ENCODE data around the gene MT3. TPM values are rescaled to one million over a fixed set of nuclear protein-coding genes. Genes with fewer than 3 reads are reported as not detected.

MT3 gene
- total and polyA plus RNA-seq, 2 of the 13 experiments (the other 11 are each of a cell fraction or from before 2014, with no cell fraction given), result not detected

DNA sequence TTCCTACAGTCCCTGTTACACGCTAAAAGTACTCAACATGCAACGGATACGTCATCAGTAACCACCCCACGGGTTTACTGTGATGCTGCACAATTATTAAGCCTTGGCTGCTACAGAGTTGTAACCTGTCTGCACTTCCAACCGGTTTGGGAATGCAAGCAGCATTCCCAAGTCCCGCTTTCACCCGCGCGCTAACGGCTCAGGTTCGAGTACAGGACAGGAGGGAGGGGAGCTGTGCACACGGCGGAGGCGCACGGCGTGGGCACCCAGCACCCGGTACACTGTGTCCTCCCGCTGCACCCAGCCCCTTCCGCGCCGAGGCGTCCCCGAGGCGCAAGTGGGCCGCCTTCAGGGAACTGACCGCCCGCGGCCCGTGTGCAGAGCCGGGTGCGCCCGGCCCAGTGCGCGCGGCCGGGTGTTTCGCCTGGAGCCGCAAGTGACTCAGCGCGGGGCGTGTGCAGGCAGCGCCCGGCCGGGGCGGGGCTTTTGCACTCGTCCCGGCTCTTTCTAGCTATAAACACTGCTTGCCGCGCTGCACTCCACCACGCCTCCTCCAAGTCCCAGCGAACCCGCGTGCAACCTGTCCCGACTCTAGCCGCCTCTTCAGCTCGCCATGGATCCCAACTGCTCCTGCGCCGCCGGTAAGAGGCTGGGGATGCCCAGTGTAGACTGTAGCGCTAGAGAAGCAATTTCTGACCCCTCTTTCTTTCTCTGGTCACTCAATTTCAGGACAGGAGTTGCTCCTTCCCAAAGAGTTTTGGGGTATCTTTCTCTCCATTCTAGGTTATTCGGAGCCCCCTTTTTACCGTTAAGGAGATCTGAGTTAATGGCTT, 18.9 kb downstream of the MT3 start, which contains the start of gene MT2A (continued):
- TF ChIP-seq, protein P1, sequence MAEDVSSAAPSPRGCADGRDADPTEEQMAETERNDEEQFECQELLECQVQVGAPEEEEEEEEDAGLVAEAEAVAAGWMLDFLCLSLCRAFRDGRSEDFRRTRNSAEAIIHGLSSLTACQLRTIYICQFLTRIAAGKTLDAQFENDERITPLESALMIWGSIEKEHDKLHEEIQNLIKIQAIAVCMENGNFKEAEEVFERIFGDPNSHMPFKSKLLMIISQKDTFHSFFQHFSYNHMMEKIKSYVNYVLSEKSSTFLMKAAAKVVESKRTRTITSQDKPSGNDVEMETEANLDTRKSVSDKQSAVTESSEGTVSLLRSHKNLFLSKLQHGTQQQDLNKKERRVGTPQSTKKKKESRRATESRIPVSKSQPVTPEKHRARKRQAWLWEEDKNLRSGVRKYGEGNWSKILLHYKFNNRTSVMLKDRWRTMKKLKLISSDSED (CRISPR knock-in tag; IDR thresholded peaks at IDR 0.05), result no peak
- TF ChIP-seq ZNF101 (CRISPR knock-in tag; IDR thresholded peaks at IDR 0.05; ENCODE audit: borderline replicate concordance, low read depth) (no peak), ZZZ3 (CRISPR knock-in tag; IDR thresholded peaks at IDR 0.05; ENCODE audit: borderline replicate concordance) (no peak; the same call in 1 of the 2 replicates), NR1H2 (CRISPR knock-in tag; IDR thresholded peaks at IDR 0.05; ENCODE audit: borderline replicate concordance, low read depth) (no peak), RBM22 (optimal IDR thresholded peaks at IDR 0.05; ENCODE audit: low read length) (peak; percentile 9), ZSCAN20 (CRISPR knock-in tag; IDR thresholded peaks at IDR 0.05; ENCODE audit: borderline replicate concordance) (peak; percentile 91; the same call in 1 of the 2 replicates), FOXP1 (IDR thresholded peaks at IDR 0.05) (no peak), FOXP1 (CRISPR knock-in tag; IDR thresholded peaks at IDR 0.05) (peak; percentile 38; the same call in 1 of the 2 replicates), PHF21A (CRISPR knock-in tag; IDR thresholded peaks at IDR 0.05) (peak; percentile 94), FOXK2 (IDR thresholded peaks at IDR 0.05) (peak; percentile 72), CREM (IDR thresholded peaks at IDR 0.05) (no peak), CREM (CRISPR knock-in tag; IDR thresholded peaks at IDR 0.05) (no peak), IKZF4 (CRISPR knock-in tag; IDR thresholded peaks at IDR 0.05; ENCODE audit: borderline replicate concordance, low read depth, not compliant biosample characterization) (no peak), ZNF598 (CRISPR knock-in tag; IDR thresholded peaks at IDR 0.05; ENCODE audit: borderline replicate concordance) (peak; percentile 53; the same call in 1 of the 2 replicates), SRF (IDR thresholded peaks at IDR 0.05; ENCODE audit: low read depth, low read length) (no peak), ATF7-NPFF (CRISPR knock-in tag; IDR thresholded peaks at IDR 0.05; ENCODE audit: low read depth) (no peak; the same call in 1 of the 2 replicates)
- TF ChIP-seq, protein P2, sequence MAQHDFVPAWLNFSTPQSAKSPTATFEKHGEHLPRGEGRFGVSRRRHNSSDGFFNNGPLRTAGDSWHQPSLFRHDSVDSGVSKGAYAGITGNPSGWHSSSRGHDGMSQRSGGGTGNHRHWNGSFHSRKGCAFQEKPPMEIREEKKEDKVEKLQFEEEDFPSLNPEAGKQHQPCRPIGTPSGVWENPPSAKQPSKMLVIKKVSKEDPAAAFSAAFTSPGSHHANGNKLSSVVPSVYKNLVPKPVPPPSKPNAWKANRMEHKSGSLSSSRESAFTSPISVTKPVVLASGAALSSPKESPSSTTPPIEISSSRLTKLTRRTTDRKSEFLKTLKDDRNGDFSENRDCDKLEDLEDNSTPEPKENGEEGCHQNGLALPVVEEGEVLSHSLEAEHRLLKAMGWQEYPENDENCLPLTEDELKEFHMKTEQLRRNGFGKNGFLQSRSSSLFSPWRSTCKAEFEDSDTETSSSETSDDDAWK (CRISPR knock-in tag; IDR thresholded peaks at IDR 0.05), result no peak
- TF ChIP-seq, protein P3, sequence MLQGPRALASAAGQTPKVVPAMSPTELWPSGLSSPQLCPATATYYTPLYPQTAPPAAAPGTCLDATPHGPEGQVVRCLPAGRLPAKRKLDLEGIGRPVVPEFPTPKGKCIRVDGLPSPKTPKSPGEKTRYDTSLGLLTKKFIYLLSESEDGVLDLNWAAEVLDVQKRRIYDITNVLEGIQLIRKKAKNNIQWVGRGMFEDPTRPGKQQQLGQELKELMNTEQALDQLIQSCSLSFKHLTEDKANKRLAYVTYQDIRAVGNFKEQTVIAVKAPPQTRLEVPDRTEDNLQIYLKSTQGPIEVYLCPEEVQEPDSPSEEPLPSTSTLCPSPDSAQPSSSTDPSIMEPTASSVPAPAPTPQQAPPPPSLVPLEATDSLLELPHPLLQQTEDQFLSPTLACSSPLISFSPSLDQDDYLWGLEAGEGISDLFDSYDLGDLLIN (CRISPR knock-in tag; IDR thresholded peaks at IDR 0.05; ENCODE audit: borderline replicate concordance), result peak; percentile 69; the same call in 1 of the 2 replicates
- TF ChIP-seq, protein P4, sequence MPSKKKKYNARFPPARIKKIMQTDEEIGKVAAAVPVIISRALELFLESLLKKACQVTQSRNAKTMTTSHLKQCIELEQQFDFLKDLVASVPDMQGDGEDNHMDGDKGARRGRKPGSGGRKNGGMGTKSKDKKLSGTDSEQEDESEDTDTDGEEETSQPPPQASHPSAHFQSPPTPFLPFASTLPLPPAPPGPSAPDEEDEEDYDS (CRISPR knock-in tag; IDR thresholded peaks at IDR 0.05), result peak; percentile 96
- TF ChIP-seq, protein P5, sequence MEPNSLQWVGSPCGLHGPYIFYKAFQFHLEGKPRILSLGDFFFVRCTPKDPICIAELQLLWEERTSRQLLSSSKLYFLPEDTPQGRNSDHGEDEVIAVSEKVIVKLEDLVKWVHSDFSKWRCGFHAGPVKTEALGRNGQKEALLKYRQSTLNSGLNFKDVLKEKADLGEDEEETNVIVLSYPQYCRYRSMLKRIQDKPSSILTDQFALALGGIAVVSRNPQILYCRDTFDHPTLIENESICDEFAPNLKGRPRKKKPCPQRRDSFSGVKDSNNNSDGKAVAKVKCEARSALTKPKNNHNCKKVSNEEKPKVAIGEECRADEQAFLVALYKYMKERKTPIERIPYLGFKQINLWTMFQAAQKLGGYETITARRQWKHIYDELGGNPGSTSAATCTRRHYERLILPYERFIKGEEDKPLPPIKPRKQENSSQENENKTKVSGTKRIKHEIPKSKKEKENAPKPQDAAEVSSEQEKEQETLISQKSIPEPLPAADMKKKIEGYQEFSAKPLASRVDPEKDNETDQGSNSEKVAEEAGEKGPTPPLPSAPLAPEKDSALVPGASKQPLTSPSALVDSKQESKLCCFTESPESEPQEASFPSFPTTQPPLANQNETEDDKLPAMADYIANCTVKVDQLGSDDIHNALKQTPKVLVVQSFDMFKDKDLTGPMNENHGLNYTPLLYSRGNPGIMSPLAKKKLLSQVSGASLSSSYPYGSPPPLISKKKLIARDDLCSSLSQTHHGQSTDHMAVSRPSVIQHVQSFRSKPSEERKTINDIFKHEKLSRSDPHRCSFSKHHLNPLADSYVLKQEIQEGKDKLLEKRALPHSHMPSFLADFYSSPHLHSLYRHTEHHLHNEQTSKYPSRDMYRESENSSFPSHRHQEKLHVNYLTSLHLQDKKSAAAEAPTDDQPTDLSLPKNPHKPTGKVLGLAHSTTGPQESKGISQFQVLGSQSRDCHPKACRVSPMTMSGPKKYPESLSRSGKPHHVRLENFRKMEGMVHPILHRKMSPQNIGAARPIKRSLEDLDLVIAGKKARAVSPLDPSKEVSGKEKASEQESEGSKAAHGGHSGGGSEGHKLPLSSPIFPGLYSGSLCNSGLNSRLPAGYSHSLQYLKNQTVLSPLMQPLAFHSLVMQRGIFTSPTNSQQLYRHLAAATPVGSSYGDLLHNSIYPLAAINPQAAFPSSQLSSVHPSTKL (CRISPR knock-in tag; IDR thresholded peaks at IDR 0.05), result 0 out of 2 replicates have a peak, but pooled peaks have one; percentile 72

All from HepG2 (cell line).